Measurements from ENCODE around the gene XRCC1. TPM values are rescaled to one million over a fixed set of nuclear protein-coding genes. Genes with fewer than 3 reads are reported as not detected.

Gene XRCC1
- total RNA-seq, 2 experiments from 2014 or later, result 27.2 to 35.9 TPM

DNA sequence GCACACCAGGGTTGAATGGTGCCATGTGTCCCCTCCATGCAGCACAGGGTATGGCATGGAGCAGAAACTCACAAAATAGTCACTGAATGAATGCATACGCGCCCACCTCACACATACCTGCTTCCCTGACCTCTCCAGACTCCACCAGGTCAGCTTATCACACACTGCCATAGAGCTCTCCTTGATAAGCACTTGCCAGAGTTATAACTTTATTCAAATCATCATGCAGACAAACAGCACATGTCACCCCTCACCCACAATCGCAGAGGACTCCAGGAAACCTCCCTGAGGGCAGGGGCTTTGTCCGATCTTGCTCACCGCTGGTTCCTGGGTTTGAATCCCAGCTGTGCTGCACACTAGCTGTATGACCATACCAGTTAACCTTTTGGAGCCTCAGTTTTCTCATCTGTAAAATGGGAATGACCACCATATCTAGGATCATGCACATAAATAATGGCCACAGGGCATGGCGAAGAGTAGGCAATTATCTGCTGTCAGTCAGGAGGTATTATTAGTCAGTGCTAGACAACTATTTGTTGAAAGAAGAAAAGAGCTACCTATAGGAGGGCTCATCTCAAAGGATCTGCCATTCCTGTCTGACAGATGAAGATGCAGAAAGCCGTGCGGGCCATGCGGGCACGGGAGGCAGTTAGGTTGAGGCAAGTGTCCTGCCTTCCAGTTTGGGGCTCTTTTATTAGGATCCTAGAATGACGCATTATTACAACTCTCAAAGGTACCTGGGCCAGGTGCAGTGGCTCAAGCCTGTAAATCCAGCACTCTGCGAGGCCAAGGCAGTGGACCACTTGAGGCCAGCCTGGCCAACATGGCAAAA lies 14.0 kb downstream of the XRCC1 start:
- Histone ChIP-seq H3K27ac (ENCODE audit: low read depth, low read length, poor library complexity, severe bottlenecking) (no peak overlapping the region), H3K9me3 (ENCODE audit: low read length) (no peaks in the 10 kb centered on the region), H4K20me1 (ENCODE audit: insufficient read depth, low read length) (no peaks in the 10 kb centered on the region), H3K4me3 (ENCODE audit: low read depth, low read length, poor library complexity, severe bottlenecking) (no peak overlapping the region), H3K4me2 (ENCODE audit: low read length) (no peak overlapping the region), H3K36me3 (ENCODE audit: insufficient read depth, low read length) (peaks cover 49% of the 10 kb centered on the region), H2AFZ (ENCODE audit: low read length) (no peak overlapping the region), H3K79me2 (ENCODE audit: insufficient read depth, low read depth, low read length) (no peaks in the 10 kb centered on the region), H3K4me1 (ENCODE audit: insufficient read depth, low read length, poor library complexity, severe bottlenecking) (peaks cover 8% of the 10 kb centered on the region), H3K9me2 (ENCODE audit: insufficient read depth, low read length) (no peaks in the 10 kb centered on the region)
- POLR2A ChIA-PET, result interaction anchor here (0.8 kb wide), 1 partner anchor 234 kb away, joined by 3 read pairs; no protein-coding TSS in a partner anchor
- DNase-seq (ENCODE audit: low spot score), result no peak
- BruUV-seq (replicated peaks), result no TSS peak
- TF ChIP-seq EZH2phosphoT487 (IDR thresholded peaks at IDR 0.05; ENCODE audit: borderline replicate concordance, low read depth, low read length), result no peak
- no peak for TF ChIP-seq CTCF (conservative IDR thresholded peaks at IDR 0.05; ENCODE audit: low read length)
- intact Hi-C loops (cut with micrococcal nuclease; ENCODE audit: unreplicated experiment), result no loop called here
- CTCF ChIA-PET (ENCODE audit: unreplicated experiment), result interaction anchor here (1.1 kb wide), 1 partner anchor 26 kb away, joined by 3 read pairs; no protein-coding TSS in a partner anchor

DNA sequence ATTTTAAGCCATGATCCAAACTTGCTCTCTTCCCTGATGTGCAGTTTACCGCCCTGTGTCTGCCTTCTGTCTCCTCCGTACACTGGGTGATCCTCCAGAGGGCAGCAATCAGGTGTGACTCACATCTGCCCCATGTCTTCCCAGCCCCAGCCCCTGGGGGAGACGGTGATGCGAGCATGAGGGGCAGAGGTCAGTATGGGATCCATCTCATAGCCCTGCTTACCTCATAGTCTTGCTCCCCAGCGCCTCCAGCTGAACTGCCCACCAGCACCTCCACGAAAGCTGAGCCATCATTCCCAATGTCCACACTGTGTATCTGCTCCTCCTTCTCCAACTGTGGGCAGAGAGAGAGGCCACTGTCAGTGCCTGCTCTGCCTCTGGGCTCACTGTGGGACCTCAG lies 14.6 kb downstream of the XRCC1 start:
- CTCF ChIA-PET (ENCODE audit: unreplicated experiment), result interaction anchor here (1.1 kb wide), 1 partner anchor 25 kb away, joined by 3 read pairs; no protein-coding TSS in a partner anchor
- Histone ChIP-seq H4K20me1 (ENCODE audit: insufficient read depth, low read length) (no peaks in the 10 kb centered on the region), H3K79me2 (ENCODE audit: insufficient read depth, low read depth, low read length) (no peaks in the 10 kb centered on the region), H3K9me2 (ENCODE audit: insufficient read depth, low read length) (no peaks in the 10 kb centered on the region), H3K4me1 (ENCODE audit: insufficient read depth, low read length, poor library complexity, severe bottlenecking) (peaks cover 8% of the 10 kb centered on the region), H2AFZ (ENCODE audit: low read length) (no peak overlapping the region), H3K4me3 (ENCODE audit: low read depth, low read length, poor library complexity, severe bottlenecking) (no peak overlapping the region), H3K27ac (ENCODE audit: low read depth, low read length, poor library complexity, severe bottlenecking) (no peak overlapping the region), H3K4me2 (ENCODE audit: low read length) (no peak overlapping the region), H3K9me3 (ENCODE audit: low read length) (no peaks in the 10 kb centered on the region), H3K36me3 (ENCODE audit: insufficient read depth, low read length) (peaks cover 53% of the 10 kb centered on the region)
- no TSS peak for BruUV-seq (replicated peaks)
- intact Hi-C loops (cut with micrococcal nuclease; ENCODE audit: unreplicated experiment), result no loop called here
- POLR2A ChIA-PET, result interaction anchor here (0.7 to 0.8 kb wide), 2 partner anchors 80 to 235 kb away, joined by 3 read pairs; no protein-coding TSS in a partner anchor
- TF ChIP-seq CTCF (conservative IDR thresholded peaks at IDR 0.05; ENCODE audit: low read length), result no peak
- no peak for TF ChIP-seq EZH2phosphoT487 (IDR thresholded peaks at IDR 0.05; ENCODE audit: borderline replicate concordance, low read depth, low read length)
- no peak for DNase-seq (ENCODE audit: low spot score)

Measured in OCI-LY7 (cell line).